Heart left ventricle (tissue), 16 donors: ENCODE results near the gene SLC26A1. TPM values are rescaled to one million over a fixed set of nuclear protein-coding genes. Genes with fewer than 3 reads are reported as not detected.

Experiments
- ATAC-seq, 4 donors: fragments of 200-7000 bp; cut with Tn5 transposase; one replicate each; pipeline ENCODE4 v1.9.1; 2020 to 2022; ENCODE audit warnings: moderate library complexity in 4 of 4, mild to moderate bottlenecking in 3 of 4, moderate number of reproducible peaks in 1 of 4
- DNase-seq, 5 donors: peaks; one replicate each; pipeline ENCODE4 v3.0.0-alpha.2; 2020
- H3K27ac ChIP-seq, 12 donors: fragments of 200-600 bp; sonication (generic) in 4 of 12; one replicate each; pipeline versions ENCODE4 v1.5.0 to v1.8.0; 2016 to 2022; ENCODE audit warnings: mild to moderate bottlenecking in 2 of 12
- H3K27me3 ChIP-seq, 9 donors: fragments of 200-600 bp; sonication (generic) in 2 of 9; one replicate each; pipeline versions ENCODE4 v1.5.1 to v1.8.0; 2016 to 2022; ENCODE audit warnings: mild to moderate bottlenecking in 3 of 9
- H3K36me3 ChIP-seq, 9 donors: fragments of 200-600 bp; sonication (generic) in 2 of 9; one replicate each; pipeline versions ENCODE4 v1.5.0 to v1.8.0; 2018 to 2022; ENCODE audit warnings: mild to moderate bottlenecking in 2 of 9
- H3K4me1 ChIP-seq, 12 donors: fragments of 200-600 bp; sonication (generic) in 4 of 12; one replicate each; pipeline versions ENCODE4 v1.5.0 to v1.8.0; 2016 to 2022; ENCODE audit warnings: mild to moderate bottlenecking in 3 of 12
- H3K4me3 ChIP-seq, 12 donors: fragments of 200-600 bp; sonication (generic) in 4 of 12; one replicate each; pipeline versions ENCODE4 v1.5.0 to v1.8.0; 2017 to 2022; ENCODE audit warnings: mild to moderate bottlenecking in 9 of 12, moderate library complexity in 4 of 12
- H3K9me3 ChIP-seq, 12 donors: fragments of 200-600 bp; sonication (generic) in 4 of 12; one replicate each; pipeline versions ENCODE4 v1.5.0 to v1.8.0; 2016 to 2022; ENCODE audit warnings: mild to moderate bottlenecking in 1 of 12
- POLR2A ChIP-seq, 2 donors: fragments of 450-650 bp; IDR thresholded peaks; one replicate each; pipeline ENCODE4 v1.6.1; 2017; ENCODE audit warnings: antibody characterized with exemption in 2 of 2, mild to moderate bottlenecking in 2 of 2, moderate library complexity in 2 of 2
- WGBS, 4 donors: extraction: QIAGEN DNeasy Blood & Tissue Kit in 2 of 4; methylation state at CpG; one replicate each; pipeline versions ENCODE4 v1.1.5 to v1.1.7; 2013 to 2018; 5-methylcytosine and 5-hydroxymethylcytosine counted together
- intact Hi-C, 10 donors: fragments of 100-400 bp; cut with DNase I; formaldehyde crosslinking; loops; one replicate each; pipeline versions ENCODE4 v1.11.1 to v1.14.2; 2022
- polyA plus RNA-seq, 2 donors: library from polyadenylated mRNA; stranded (reverse); fragments of 200-250 nt; gene quantifications; one replicate each; pipeline ENCODE4 v1.2.3, GENCODE V29; 2013
- total RNA-seq, 9 donors: library from RNA; depleted of rRNA in 2 of 9; stranded (reverse); fragments of >200 nt in 2 of 9; fragmentation: NEBNext Ultra II Directional in 3 of 9; extraction: Animal tissue kit (Norgen Biotek cat#: 25700) in 3 of 9; gene quantifications; one replicate each; pipeline versions ENCODE4 v1.1.0 to v1.2.4, GENCODE V29; 2016 to 2023
- TF ChIP-seq, protein P1 (sequence below), 12 donors: fragments of 200-600 bp; sonication (generic) in 4 of 12; IDR thresholded peaks; one replicate each; pipeline versions ENCODE4 v1.5.0 to v1.8.0; 2018 to 2022; ENCODE audit warnings: antibody characterized with exemption in 12 of 12, mild to moderate bottlenecking in 5 of 12
- donor health status: ischemic (EF 13 %, LVEDD 7.1; RV severe dilation, severe dysfunction).
- donor health status: healthy with polysubstance abuse.
- donor health status: DM: no; HTN: yes; CAD: no.
- donor health status: DM: no; HTN: no; CAD: no.
- donor health status: ischemic (EF 25% LVEDD 6.9; RV normal size, moderate dysfunction).
- donor health status: ischemic (EF 25% LVEDD 5.7; RV mildly dilated, moderate dysfunction).
- donor health status: healthy.
- donor health status: DM: yes; HTN: yes; CAD: no.
- donor health status: ischemic (EF 35%, LVEDD 5.7; RV mildly dilated, moderate dysfunction).
- donor health status: nonischemic (EF 11% LVEDD 7.7; RV severe dilation, severe dysfunction).
- donor health status: DM: yes; HTN: yes; CAD: no.
- donor health status: PGD.
- donor health status: ischemic (EF 29% LVEDD 5.4; RV normal size, mild dysfunction).
- donor health status: nonischemic (EF 23%, LVEDD 6.1; RV moderate dilation, normal function).

SLC26A1 gene
- total and polyA plus RNA-seq, 11 donors = 0.03 to 0.27 (median 0.25) TPM; not detected in 5

GRCh38 chr4:1041147-1041935 lies 48.1 kb upstream of the SLC26A1 start:
- intact Hi-C loops = no loop called here
- peaks cover 0 to 31% (median 14%) of the 10 kb centered on the region in 12 donors for H3K4me1 ChIP-seq
- TF ChIP-seq POLR2A (IDR thresholded peaks at IDR 0.05) = no peak
- TF ChIP-seq, protein P1, sequence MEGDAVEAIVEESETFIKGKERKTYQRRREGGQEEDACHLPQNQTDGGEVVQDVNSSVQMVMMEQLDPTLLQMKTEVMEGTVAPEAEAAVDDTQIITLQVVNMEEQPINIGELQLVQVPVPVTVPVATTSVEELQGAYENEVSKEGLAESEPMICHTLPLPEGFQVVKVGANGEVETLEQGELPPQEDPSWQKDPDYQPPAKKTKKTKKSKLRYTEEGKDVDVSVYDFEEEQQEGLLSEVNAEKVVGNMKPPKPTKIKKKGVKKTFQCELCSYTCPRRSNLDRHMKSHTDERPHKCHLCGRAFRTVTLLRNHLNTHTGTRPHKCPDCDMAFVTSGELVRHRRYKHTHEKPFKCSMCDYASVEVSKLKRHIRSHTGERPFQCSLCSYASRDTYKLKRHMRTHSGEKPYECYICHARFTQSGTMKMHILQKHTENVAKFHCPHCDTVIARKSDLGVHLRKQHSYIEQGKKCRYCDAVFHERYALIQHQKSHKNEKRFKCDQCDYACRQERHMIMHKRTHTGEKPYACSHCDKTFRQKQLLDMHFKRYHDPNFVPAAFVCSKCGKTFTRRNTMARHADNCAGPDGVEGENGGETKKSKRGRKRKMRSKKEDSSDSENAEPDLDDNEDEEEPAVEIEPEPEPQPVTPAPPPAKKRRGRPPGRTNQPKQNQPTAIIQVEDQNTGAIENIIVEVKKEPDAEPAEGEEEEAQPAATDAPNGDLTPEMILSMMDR (IDR thresholded peaks at IDR 0.05) = no peak
- peaks cover 7 to 32% (median 22%) of the 10 kb centered on the region in 9 donors for H3K27me3 ChIP-seq
- no peaks in the 10 kb centered on the region for H3K36me3 ChIP-seq
- WGBS, 4 donors = 28 to 50% (median 47%) methylated on average over 22 to 36 of the region's 36 CpGs
- H3K27ac ChIP-seq = no peak overlapping the region
- H3K4me3 ChIP-seq = no peak overlapping the region
- ATAC-seq (no peak), DNase-seq (peak in 1 of 5 donors; percentile 62)
- H3K9me3 ChIP-seq = no peaks in the 10 kb centered on the region

- no peak for ATAC-seq
- H3K4me1 ChIP-seq = peaks cover 0 to 33% (median 14%) of the 10 kb centered on the region in 12 donors
- no peak overlapping the region for H3K27ac ChIP-seq
- H3K27me3 ChIP-seq = peaks cover 7 to 30% (median 20%) of the 10 kb centered on the region in 9 donors
- intact Hi-C loops = no loop called here
- WGBS, 4 donors = 87 to 93% (median 91%) methylated on average over 17 to 21 of the region's 21 CpGs
- DNase-seq = peak in 1 of 5 donors; percentile 33
- H3K9me3 ChIP-seq = no peaks in the 10 kb centered on the region
- TF ChIP-seq POLR2A (IDR thresholded peaks at IDR 0.05) = no peak
- TF ChIP-seq, protein P1 (IDR thresholded peaks at IDR 0.05) = no peak
- H3K36me3 ChIP-seq = no peaks in the 10 kb centered on the region
- no peak overlapping the region for H3K4me3 ChIP-seq
Measured at GRCh38 chr4:1040344-1041146, 47.3 kb upstream of the SLC26A1 start.

GRCh38 chr4:1039493-1040343 lies 46.5 kb upstream of the SLC26A1 start:
- DNase-seq = no peak
- peak in 1 of 4 donors; percentile 25 for ATAC-seq
- H3K27me3 ChIP-seq = peaks cover 7 to 21% (median 14%) of the 10 kb centered on the region in 9 donors

More at GRCh38 chr4:1039493-1040343, 46.5 kb upstream of the SLC26A1 start:
- peaks cover 0 to 42% (median 14%) of the 10 kb centered on the region in 12 donors for H3K4me1 ChIP-seq
- no peak for TF ChIP-seq POLR2A (IDR thresholded peaks at IDR 0.05)
- TF ChIP-seq, protein P1 (IDR thresholded peaks at IDR 0.05) = no peak
- no peaks in the 10 kb centered on the region for H3K9me3 ChIP-seq
- WGBS, 4 donors = 63 to 81% (median 76%) methylated on average over 9 to 20 of the region's 20 CpGs
- H3K36me3 ChIP-seq = no peaks in the 10 kb centered on the region
- intact Hi-C loops = no loop called here
- H3K4me3 ChIP-seq = no peak overlapping the region
- peak overlapping the region in 3 of 12 donors; percentile 6 to 45 (median 24) for H3K27ac ChIP-seq
